Type B pancreatic cell (in vitro differentiated cells): ENCODE measurements around the gene PERCC1. TPM values are rescaled to one million over a fixed set of nuclear protein-coding genes. Genes with fewer than 3 reads are reported as not detected.

Experiments used
- DNase-seq: peaks from one replicate; pipeline ENCODE4 v3.0.0; 2021; ENCODE audit warnings: mixed read lengths; ENCODE audit not compliant: unreplicated experiment; ENCODE audit errors: extremely low spot score
- H3K27ac Mint-ChIP-seq: 2 replicates; pipeline ENCODE4 v1.8.0; 2021; ENCODE audit warnings: mild to moderate bottlenecking, mixed read lengths
- H3K27me3 Mint-ChIP-seq: 2 replicates; pipeline ENCODE4 v1.8.0; 2021; ENCODE audit warnings: mixed read lengths
- H3K36me3 Mint-ChIP-seq: 2 replicates; pipeline ENCODE4 v1.8.0; 2021; ENCODE audit warnings: mixed read lengths
- H3K4me1 Mint-ChIP-seq: one replicate; pipeline ENCODE4 v1.8.0; 2021; ENCODE audit warnings: mixed read lengths; ENCODE audit not compliant: unreplicated experiment
- H3K4me3 Mint-ChIP-seq: 2 replicates; pipeline ENCODE4 v1.8.0; 2021; ENCODE audit warnings: mild to moderate bottlenecking, mixed read lengths
- H3K9me3 Mint-ChIP-seq: 2 replicates; pipeline ENCODE4 v1.8.0; 2021; ENCODE audit warnings: mixed read lengths
- CTCF ChIP-seq: fragments of 200-600 bp; sonication (generic); conservative IDR thresholded peaks from 2 replicates; pipeline ENCODE4 v1.5.0; 2021; ENCODE audit warnings: antibody characterized with exemption, mild to moderate bottlenecking
- total RNA-seq: library from RNA; stranded (reverse); gene quantifications from 2 replicates; pipeline ENCODE4 v1.2.1, GENCODE V29; 2021; ENCODE audit warnings: low replicate concordance

The PERCC1 gene
- total RNA-seq, 1 donor from 2014 or later: 0.77 TPM

DNA sequence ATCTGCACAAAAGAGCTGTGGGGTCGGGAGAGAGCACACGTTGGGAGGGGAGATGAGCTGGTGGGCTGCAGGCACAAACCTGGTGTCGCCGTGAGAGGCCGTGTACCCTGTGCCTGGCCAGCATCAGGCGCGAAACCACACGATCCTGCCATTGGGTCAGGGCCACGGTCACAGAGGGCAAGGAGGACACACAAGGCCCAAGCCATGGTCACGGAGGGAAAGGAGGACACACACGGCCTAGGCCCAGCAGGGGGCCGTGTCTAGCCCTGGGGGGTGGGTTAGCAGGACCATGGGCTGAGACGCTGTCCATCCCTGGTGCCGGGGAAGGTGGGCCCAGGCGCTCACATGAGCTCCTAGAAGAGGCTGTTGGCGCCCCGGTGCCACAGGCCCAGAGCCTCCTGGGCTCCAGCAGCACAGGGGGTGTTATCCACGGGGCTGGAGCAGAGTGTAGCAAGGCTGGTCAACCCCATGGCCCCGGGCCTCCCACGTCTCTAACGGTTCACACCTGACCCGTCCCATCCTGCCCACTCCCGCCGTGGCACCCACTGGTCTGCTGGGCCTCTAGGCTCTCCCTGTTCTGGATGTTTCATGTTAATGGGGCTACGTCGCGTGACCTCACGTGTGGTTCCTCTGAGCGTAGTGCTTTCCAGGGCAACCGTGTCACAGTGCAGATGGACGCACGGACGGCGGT is 21.0 kb downstream of the PERCC1 start:
- no peak overlapping the region for H3K4me3 Mint-ChIP-seq
- H3K4me1 Mint-ChIP-seq: no peaks in the 10 kb centered on the region
- H3K9me3 Mint-ChIP-seq: no peaks in the 10 kb centered on the region
- no peak overlapping the region for H3K27ac Mint-ChIP-seq
- no peak for TF ChIP-seq CTCF
- no peak for DNase-seq
- no peaks in the 10 kb centered on the region for H3K27me3 Mint-ChIP-seq
- no peaks in the 10 kb centered on the region for H3K36me3 Mint-ChIP-seq

GRCh38 chr16:1452530-1452929 is 21.7 kb downstream of the PERCC1 start:
- DNase-seq: no peak
- no peaks in the 10 kb centered on the region for H3K36me3 Mint-ChIP-seq
- no peak for TF ChIP-seq CTCF
- no peaks in the 10 kb centered on the region for H3K27me3 Mint-ChIP-seq
- H3K4me1 Mint-ChIP-seq: no peaks in the 10 kb centered on the region
- H3K9me3 Mint-ChIP-seq: no peaks in the 10 kb centered on the region
- no peak overlapping the region for H3K4me3 Mint-ChIP-seq
- no peak overlapping the region for H3K27ac Mint-ChIP-seq

DNA sequence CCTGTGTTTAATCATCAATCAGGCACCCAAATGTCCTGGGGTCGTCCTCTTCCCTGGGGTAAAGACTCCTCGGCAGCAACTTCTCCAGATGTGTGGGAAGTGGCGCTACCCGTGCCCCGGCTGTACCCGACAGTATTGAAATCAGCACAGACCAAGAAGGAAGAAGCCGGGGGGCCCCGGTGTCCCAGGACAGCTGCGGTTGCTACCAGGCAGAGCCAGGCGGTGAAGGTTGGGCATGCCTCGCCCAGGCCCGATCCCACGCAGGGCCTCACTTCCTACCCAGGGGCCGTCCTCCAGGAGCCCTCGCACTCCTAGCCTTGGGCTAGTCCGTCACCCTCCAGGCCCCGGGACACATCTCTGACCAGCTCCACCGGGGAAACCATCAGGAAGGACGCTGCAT is 22.4 kb downstream of the PERCC1 start:
- Mint-ChIP-seq H3K4me3 (no peak overlapping the region), H3K27ac (no peak overlapping the region), H3K9me3 (no peaks in the 10 kb centered on the region), H3K36me3 (no peaks in the 10 kb centered on the region), H3K4me1 (no peaks in the 10 kb centered on the region), H3K27me3 (no peaks in the 10 kb centered on the region)
- no peak for TF ChIP-seq CTCF
- DNase-seq: no peak

GRCh38 chr16:1454561-1454960 is 23.7 kb downstream of the PERCC1 start:
- Mint-ChIP-seq H3K4me1 (no peaks in the 10 kb centered on the region), H3K9me3 (no peaks in the 10 kb centered on the region), H3K36me3 (no peaks in the 10 kb centered on the region), H3K4me3 (no peak overlapping the region), H3K27me3 (no peaks in the 10 kb centered on the region), H3K27ac (no peak overlapping the region)
- no peak for DNase-seq
- no peak for TF ChIP-seq CTCF

- H3K27ac Mint-ChIP-seq: no peak overlapping the region
- H3K9me3 Mint-ChIP-seq: no peaks in the 10 kb centered on the region
- no peaks in the 10 kb centered on the region for H3K36me3 Mint-ChIP-seq
- DNase-seq: no peak
- no peak for TF ChIP-seq CTCF
- no peaks in the 10 kb centered on the region for H3K27me3 Mint-ChIP-seq
- no peak overlapping the region for H3K4me3 Mint-ChIP-seq
- no peaks in the 10 kb centered on the region for H3K4me1 Mint-ChIP-seq
These were observed 24.6 kb downstream of the PERCC1 start for GRCh38 chr16:1455190-1456171.
